ENCODE results near the gene CPSF6. TPM values are rescaled to one million over a fixed set of nuclear protein-coding genes. Genes with fewer than 3 reads are reported as not detected.

CPSF6 gene
- total and polyA plus RNA-seq, 2 of the 4 experiments (the other 2 are of a cell fraction), result 9.1 to 39.3 TPM

DNA sequence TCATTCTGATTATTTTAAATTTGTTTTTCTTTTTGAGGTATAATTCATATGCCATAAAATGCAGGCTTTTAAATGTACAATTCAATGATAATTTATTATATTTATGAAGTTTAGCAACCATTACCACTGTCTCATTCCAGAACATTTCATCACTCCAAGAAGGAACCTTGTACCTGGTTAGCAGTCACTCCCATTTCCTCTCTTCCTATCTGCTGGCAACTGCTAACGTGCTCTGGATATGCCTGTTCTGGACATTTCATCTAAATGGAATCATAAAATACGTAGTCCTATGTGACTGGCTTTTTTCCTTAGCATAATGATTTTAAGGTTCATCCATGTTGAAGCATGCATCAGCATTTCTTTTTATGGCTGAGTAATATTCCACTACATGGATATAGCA is 15.5 kb downstream of the CPSF6 start:
- H4K8ac ChIP-seq (ENCODE audit: low read depth in 2 of 2, low read length in 2 of 2), result no peak overlapping the region
- in situ Hi-C loops (cut with MboI; ENCODE audit: low sequenced_read_pairs), result no loop called here
- H3K4me2 ChIP-seq (ENCODE audit: low read depth, low read length), result no peak overlapping the region
- no peak overlapping the region for H2BK20ac ChIP-seq (ENCODE audit: low read depth, low read length)
- ATAC-seq (ENCODE audit: low read depth) (no peak), DNase-seq (no peak)
- H4K20me1 ChIP-seq (ENCODE audit: insufficient read depth, low read length), result peaks cover 19% of the 10 kb centered on the region
- no peak overlapping the region for H2BK120ac ChIP-seq (ENCODE audit: low read depth, low read length)
- H4K5ac ChIP-seq (ENCODE audit: low read depth, low read length), result no peak overlapping the region
- no peak overlapping the region for H3K56ac ChIP-seq (ENCODE audit: extremely low read depth, insufficient read depth, low read length)
- H3K9me1 ChIP-seq (ENCODE audit: insufficient read depth, low read length), result no peaks in the 10 kb centered on the region; the same call in 1 of the 2 replicates
- no peak overlapping the region for H3K27ac ChIP-seq (ENCODE audit: insufficient read depth, low read length)
- H4K91ac ChIP-seq (ENCODE audit: insufficient read depth, low read depth, low read length), result no peak overlapping the region
- H3K23ac ChIP-seq (ENCODE audit: low read depth, low read length), result no peak overlapping the region
- no peak overlapping the region for H3K14ac ChIP-seq (replicated peaks; ENCODE audit: low read depth, low read length)
- POLR2A ChIA-PET (ENCODE audit: unreplicated experiment), result no interaction called here
- dilution Hi-C loops (cut with HindIII; ENCODE audit: low sequenced_read_pairs, unreplicated experiment), result no loop called here
- H3K27me3 ChIP-seq (ENCODE audit: control insufficient read depth, insufficient read depth, low read length), result no peaks in the 10 kb centered on the region
- H3K4me3 ChIP-seq (ENCODE audit: insufficient read depth, low read depth, low read length), result no peak overlapping the region
- WGBS, 2 experiments (ENCODE audit: extremely low coverage in 2 of 2, insufficient read length in 1 of 2), result no CpG with 5 or more reads among the region's 2 CpGs
- intact Hi-C loops (cut with micrococcal nuclease), result loop anchor here (5.0 kb wide), 2 partner anchors 103 to 393 kb away; no protein-coding TSS in a partner anchor
- TF ChIP-seq RAD21 (IDR thresholded peaks at IDR 0.05; ENCODE audit: low read length), result no peak
- TF ChIP-seq RFX5 (IDR thresholded peaks at IDR 0.05; ENCODE audit: low read depth, low read length), result no peak
- TF ChIP-seq, protein P1, sequence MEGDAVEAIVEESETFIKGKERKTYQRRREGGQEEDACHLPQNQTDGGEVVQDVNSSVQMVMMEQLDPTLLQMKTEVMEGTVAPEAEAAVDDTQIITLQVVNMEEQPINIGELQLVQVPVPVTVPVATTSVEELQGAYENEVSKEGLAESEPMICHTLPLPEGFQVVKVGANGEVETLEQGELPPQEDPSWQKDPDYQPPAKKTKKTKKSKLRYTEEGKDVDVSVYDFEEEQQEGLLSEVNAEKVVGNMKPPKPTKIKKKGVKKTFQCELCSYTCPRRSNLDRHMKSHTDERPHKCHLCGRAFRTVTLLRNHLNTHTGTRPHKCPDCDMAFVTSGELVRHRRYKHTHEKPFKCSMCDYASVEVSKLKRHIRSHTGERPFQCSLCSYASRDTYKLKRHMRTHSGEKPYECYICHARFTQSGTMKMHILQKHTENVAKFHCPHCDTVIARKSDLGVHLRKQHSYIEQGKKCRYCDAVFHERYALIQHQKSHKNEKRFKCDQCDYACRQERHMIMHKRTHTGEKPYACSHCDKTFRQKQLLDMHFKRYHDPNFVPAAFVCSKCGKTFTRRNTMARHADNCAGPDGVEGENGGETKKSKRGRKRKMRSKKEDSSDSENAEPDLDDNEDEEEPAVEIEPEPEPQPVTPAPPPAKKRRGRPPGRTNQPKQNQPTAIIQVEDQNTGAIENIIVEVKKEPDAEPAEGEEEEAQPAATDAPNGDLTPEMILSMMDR (conservative IDR thresholded peaks at IDR 0.05; ENCODE audit: low read depth, low read length), result no peak
- TF ChIP-seq RCOR1 (IDR thresholded peaks at IDR 0.05; ENCODE audit: insufficient replicate concordance, low read length), result no peak
- TF ChIP-seq MAZ (IDR thresholded peaks at IDR 0.05; ENCODE audit: borderline replicate concordance, low read depth, low read length), result no peak
- no peak for TF ChIP-seq CEBPB (IDR thresholded peaks at IDR 0.05; ENCODE audit: low read depth, low read length)
- TF ChIP-seq POLR2A (IDR thresholded peaks at IDR 0.05; ENCODE audit: low read depth, low read length), result no peak
- no peak overlapping the region for H2AK5ac ChIP-seq (ENCODE audit: low read depth, low read length)
- H3K4ac ChIP-seq (ENCODE audit: low read depth, low read length), result no peak overlapping the region
- H3K36me3 ChIP-seq (ENCODE audit: control insufficient read depth, insufficient read depth, low read length), result peaks cover 24% of the 10 kb centered on the region
- no peak overlapping the region for H2AFZ ChIP-seq (replicated peaks; ENCODE audit: low read length, poor library complexity)
- H3K4me1 ChIP-seq (ENCODE audit: control insufficient read depth, insufficient read depth, low read length), result peaks cover 2% of the 10 kb centered on the region; the same call in 1 of the 2 replicates
- H2BK5ac ChIP-seq (ENCODE audit: low read depth, low read length, poor library complexity, severe bottlenecking), result no peak overlapping the region
- no peaks in the 10 kb centered on the region for H3K9me3 ChIP-seq (ENCODE audit: control insufficient read depth, insufficient read depth, low read length)
- no peak overlapping the region for H3K18ac ChIP-seq (ENCODE audit: low read depth, low read length)
- CTCF ChIA-PET, result interaction anchor here (0.8 to 1.3 kb wide), 3 partner anchors 10 to 391 kb away, joined by 3 read pairs; no protein-coding TSS in a partner anchor
- peaks cover 25 to 32% of the 10 kb centered on the region in 2 experiments for H3K79me1 ChIP-seq (ENCODE audit: low read depth in 1 of 2, low read length in 2 of 2)
- H2AK9ac ChIP-seq (replicated peaks; ENCODE audit: low read depth, low read length, poor library complexity), result no peak overlapping the region
- no peak overlapping the region for H2BK15ac ChIP-seq (ENCODE audit: low read depth, low read length)
- no TSS peak for BruUV-seq (replicated peaks)
- H3K9ac ChIP-seq (ENCODE audit: low read depth, low read length), result no peak overlapping the region

Data from IMR-90 (cell line).